KG1 (cell line): ENCODE measurements around the gene PXDN.

Source experiments
- DNase-seq: peaks from one replicate; lab custom pipeline; 2025; lab: John Stamatoyannopoulos, UW

The PXDN gene

DNA sequence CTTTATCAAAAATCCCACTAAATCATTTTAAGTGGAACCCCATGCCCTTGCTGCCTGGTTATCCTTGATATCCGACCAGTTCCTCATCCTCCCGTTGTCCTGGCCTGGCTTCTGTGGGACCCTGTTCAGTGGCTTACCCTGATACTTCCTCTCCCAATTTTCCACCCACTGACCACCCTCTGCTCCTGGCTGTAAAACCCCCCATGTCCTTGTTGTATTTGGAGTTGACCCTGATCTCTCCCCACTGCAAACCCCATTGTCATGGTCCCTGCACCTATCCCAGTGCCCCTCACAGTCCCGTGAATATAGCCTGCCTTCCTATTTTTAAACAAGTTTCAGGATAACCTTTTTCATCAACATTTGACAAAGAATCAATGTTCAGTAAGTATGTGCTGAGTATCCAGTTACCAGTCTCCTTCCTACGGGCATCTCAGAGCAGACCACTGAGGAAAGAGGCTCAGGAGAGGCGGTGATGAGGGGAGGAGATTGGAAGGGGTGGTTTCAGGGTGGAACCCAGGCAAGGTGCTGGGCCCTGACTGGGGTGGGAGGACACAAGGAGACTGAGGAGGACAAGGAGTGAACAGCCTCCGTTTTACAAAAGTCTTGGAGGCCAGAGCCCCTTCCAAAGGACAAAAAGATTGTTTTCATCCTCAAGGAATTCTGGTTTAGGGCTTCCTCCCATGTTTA lies 131.8 kb downstream of the PXDN start:
- DNase-seq = no peak

DNA sequence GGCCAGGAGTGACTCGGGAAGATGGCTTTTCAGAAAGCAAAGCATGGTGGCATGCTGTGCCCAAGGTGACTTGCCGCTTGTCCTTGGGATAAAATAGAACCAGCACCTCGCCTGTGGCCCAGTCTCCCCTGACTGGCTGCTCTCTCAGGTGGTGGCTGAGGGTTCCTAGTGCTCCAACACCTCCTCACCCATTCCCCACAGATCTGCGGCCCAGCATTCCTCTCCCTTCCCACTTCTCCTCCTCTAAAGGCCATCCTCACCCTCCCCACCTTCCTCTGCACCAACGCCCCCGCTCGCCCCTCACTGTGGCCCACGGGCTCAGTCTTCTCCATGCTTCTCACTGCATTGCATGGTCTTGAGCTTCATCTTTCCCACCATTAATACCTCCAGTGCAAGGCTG lies 132.4 kb downstream of the PXDN start:
- DNase-seq = no peak

- DNase-seq = no peak
These were observed 134.2 kb downstream of the PXDN start for GRCh38 chr2:1610096-1610485.

- no peak for DNase-seq
These were observed 134.7 kb downstream of the PXDN start for GRCh38 chr2:1609485-1610095.

DNA sequence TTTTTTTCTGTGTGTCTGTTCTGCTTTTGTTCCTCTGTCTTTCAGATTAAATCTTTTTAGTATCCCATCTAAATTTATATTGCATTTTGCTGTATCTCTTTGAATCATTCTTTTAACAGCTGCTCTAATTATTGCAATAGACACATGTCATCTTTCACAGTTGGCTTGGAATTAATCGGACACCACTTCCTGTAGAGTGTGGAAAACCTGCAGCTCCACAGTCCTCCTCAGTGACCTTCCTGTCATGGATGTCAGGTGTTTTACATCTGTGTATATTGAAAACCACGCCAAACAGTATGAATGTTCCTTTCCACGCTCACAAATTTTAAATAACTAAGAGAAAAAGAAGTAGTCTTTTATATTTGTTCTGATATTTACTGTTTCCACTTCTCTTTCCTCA lies 135.3 kb downstream of the PXDN start:
- no peak for DNase-seq

GRCh38 chr2:1607971-1608688 lies 136.2 kb downstream of the PXDN start:
- DNase-seq = no peak

DNA sequence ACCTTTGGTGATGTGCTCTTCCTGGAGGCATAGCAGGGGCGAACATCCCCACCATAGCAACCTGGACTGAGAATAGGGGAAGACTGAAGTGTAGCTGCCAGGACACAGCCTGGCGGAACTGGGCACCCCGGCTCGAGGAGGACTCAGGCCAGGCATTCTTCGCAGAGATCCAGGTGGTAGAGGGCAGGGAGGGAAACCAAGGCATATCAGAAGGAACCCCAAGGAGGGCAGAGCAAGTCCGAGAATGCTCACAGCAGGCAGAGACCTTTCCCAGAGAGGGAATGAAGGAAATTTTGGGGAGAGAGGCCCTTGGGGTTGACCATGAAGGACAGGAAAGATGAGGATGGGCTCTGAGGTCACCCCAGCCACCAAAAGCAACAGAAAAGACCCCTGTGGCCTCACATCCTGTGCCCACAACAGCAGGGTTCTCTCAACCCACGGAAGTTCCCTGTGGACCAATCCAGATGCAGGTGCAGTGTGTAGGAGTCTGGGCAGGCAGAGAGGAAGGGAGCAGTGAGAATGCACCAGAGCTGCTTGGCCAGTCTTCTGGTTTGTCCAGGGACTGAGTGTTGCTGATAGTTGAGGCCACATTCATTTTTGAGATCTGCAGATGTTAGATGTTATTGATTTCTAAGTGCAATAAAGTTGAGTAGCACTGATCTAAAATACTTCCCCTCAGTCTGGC lies 136.9 kb downstream of the PXDN start:
- no peak for DNase-seq

GRCh38 chr2:1606421-1607235 lies 137.7 kb downstream of the PXDN start:
- no peak for DNase-seq

GRCh38 chr2:1606046-1606400 lies 138.3 kb downstream of the PXDN start:
- no peak for DNase-seq

DNA sequence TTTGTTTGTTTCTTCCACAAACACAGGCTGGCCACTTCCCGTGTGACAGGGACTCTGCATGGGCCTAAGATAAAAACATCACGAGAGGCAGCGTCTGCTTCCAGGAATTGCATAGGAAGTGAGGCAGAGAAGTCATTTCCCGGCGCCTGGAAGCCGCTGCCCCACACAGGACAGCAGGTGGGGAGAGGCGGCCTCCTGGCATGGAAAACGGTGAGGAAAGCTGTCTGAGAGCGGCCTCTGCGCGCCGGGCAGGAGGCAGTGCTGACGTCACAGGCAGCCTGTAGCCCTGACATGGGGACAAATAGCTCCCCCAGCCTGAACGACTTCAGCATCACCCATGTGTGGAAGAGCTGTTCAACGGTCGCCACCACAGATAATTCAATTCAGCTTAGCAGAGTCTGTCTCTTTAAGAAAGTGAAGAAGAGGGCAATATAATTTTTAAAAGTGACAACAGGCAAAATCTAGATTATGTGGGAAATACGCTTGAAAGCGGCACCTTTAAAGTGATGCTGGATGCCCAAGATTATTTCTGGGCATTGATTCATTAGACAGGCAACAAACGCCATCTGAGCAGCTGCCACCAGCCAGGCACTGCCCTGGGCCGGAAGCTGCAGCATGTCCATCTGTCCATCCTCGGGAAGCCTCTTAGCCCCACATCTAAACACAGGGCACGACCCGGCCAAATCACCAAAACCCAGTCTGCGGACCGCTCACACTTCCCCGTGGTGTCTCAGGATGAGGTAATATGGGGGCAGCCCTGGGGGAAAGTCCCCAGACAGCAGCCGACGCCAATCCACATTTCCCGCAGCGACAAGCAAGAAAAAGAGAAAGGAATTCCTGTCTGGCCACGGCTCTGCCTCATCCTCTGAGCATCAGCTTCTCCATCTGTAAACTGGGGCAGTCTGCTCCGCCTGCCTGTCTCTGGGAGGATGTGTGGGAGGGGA lies 138.9 kb downstream of the PXDN start:
- DNase-seq = no peak

- DNase-seq = no peak
These were observed 140.8 kb downstream of the PXDN start for GRCh38 chr2:1603521-1603920.

- DNase-seq = no peak
These were observed 141.3 kb downstream of the PXDN start for GRCh38 chr2:1603059-1603458.

DNA sequence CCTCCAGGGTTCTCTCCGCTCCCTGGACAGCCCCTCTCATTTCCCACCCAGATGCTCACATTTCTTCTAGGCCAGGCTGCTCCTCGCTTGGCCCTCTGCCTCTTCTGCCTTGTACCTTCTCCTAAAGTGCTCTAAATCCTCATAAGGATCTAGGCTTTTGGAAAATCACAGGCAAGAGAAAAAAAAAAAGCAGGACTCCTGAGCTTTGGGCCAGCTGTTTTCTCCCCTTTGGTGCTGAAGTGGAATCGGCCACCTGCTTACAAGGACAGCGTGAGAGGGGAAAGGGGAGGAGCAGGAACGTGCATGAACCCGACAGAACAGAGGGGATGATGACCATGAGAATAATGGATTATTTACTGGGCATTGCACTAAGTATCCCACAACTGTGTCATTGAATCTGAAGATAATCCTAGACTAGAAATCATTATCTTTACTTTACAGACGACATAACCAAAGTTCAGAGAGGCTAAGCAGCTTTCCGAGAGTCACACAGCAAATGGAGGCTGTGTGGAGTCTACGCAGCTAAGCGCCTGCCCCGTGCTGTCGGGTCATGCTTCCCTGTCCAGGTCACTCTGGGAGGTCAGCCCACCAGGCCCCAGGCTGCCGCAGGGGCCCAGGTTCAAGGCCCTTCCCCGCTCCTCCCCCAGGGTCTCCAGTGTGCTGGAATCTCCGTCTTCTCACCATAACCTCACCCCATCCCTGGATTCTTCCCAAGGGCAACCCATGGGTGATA lies 141.9 kb downstream of the PXDN start:
- DNase-seq = no peak

GRCh38 chr2:1601471-1602277 lies 142.6 kb downstream of the PXDN start:
- DNase-seq = no peak

- DNase-seq = no peak
These were observed 143.3 kb downstream of the PXDN start for GRCh38 chr2:1601067-1601412.

DNA sequence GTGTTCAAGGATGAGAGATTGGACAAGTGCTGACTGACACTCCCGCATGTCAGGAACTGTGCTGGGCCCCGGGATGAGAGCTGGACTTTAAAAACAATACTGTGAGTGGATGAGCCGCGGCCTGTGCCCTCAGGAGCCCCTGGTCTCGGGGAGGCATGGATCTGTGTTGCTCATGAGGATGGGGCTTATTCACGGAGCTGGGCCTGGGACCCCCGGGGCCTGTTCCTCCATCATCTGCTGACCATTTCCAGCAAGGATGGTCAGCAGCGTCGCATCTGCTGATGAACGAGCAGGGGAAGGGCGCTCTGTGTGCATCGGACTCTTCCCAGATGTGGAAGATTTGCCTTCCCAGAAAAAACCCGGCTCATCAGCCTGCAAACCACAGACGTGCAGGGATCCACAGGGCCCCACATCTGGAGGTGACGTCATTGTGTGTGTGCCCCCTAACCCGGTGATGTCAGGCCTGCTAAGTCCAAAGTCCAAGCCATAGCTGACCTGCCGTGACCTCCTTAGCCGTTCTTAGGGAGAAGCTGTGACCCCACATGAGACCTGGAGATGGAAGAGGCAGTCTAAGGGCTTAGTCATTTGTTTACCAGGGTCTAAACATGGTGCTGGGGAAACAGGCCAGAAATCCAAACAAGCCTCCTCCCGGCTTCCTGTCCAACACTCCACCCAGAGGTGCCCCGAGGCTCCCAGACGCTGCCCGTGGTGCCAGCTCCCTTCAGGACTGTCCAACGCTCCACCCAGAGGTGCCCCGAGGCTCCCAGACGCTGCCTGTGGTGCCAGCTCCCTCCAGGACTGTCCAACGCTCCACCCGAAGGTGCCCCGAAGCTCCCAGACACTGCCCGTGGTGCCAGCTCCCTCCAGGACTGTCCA lies 143.9 kb downstream of the PXDN start:
- DNase-seq = no peak

DNA sequence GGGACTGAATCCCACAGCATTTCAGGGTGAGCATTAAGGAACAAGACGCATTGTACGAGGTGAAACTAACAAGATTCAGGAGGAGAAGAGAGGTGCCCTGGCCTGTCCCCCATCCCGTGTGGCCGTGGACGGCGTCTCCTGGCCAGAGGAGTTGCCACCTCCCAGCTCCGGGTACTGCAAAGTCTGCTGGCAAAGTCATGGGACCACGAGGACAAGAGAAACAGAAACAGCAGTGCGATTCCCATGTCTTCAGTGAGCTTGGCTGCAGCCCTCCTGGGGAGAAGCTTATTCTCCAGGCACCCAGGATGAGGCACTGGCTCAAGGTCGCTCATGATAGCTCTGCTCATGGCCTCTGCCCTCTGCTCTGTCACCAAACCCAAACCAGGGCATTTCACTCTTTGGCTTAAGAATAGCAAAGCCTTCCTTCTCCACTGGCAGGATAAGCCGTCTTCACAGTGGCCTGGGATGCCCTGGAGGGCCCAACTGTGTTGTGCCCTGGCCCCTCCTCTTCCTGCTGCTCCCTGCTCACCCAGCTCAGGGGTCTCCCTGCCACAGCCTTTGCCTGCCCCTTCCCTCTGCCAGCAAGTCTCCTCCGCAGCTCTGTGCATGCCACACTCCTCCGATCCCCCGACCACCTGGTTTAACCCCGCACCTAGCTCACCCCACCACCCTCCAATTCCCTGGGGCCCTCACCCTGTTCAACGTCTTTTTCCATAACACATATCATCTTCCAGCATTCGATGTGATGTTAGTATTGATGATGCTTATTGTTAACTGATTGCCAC lies 144.8 kb downstream of the PXDN start:
- DNase-seq = no peak

- no peak for DNase-seq
These were observed 145.5 kb downstream of the PXDN start for GRCh38 chr2:1598800-1599199.
